Fibroblast of the aortic adventitia (primary cell): ENCODE measurements around the gene CEP104. TPM values are rescaled to one million over a fixed set of nuclear protein-coding genes. Genes with fewer than 3 reads are reported as not detected.

Experiments
- DNase-seq: peaks from one replicate; pipeline ENCODE4 v3.0.0-alpha.2; 2010; ENCODE audit warnings: low read depth
- H3K4me3 ChIP-seq: 2 replicates; pipeline ENCODE4 v1.5.1; 2011; ENCODE audit warnings: low read depth, mild to moderate bottlenecking, control low read depth, low read length, moderate library complexity
- total RNA-seq: library from RNA; depleted of rRNA; stranded (reverse); fragments of >200 nt; gene quantifications from 2 replicates; pipeline ENCODE4 v1.2.3, GENCODE V29; 2012; ENCODE audit warnings: low replicate concordance
- TF ChIP-seq, protein P1 (sequence below): IDR thresholded peaks from 2 replicates; pipeline ENCODE4 v1.5.1; 2011; ENCODE audit warnings: mild to moderate bottlenecking, low read length, control low read depth, inconsistent platforms; ENCODE audit not compliant: insufficient read depth

Gene CEP104
- total RNA-seq, 1 donor, result 16.9 TPM

DNA sequence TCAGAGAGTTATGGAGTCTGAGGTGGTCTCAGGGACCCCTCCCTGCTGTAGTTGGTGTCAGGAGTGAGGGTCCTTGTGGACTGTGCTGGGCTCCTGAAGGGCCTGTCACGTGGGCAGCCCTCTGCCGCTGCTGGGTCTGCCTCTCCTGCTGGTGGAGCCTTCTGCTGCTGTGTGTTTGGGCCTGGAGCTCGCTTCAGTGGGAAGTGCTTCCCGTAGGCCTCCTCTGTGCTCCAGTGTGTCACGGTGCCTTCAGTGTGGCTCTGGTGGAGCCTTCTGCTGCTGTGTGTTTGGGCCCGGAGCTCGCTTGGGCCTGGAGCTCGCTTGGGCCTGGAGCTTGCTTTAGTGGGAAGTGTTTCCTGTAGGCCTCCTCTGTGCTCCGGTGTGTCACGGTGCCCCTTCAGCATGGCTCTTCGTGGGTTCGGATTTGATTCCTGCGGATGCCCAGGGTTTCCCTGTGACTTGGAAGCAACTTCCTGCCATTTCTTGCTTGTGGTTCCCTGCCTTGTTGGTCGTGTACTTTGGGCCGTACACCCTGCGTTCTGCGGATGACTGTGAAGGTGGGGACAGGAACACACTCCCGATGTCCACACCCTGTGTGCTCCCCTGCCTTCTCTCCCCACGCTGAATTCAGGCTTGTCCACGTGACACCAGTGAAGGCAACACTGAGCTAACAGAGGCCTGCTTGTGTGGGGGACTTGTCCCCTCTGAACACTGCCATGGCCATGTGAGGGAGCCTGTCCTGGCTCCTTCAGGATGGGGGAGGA, 23.6 kb upstream of the CEP104 start:
- no peak overlapping the region for H3K4me3 ChIP-seq
- DNase-seq, result no peak
- TF ChIP-seq, protein P1, sequence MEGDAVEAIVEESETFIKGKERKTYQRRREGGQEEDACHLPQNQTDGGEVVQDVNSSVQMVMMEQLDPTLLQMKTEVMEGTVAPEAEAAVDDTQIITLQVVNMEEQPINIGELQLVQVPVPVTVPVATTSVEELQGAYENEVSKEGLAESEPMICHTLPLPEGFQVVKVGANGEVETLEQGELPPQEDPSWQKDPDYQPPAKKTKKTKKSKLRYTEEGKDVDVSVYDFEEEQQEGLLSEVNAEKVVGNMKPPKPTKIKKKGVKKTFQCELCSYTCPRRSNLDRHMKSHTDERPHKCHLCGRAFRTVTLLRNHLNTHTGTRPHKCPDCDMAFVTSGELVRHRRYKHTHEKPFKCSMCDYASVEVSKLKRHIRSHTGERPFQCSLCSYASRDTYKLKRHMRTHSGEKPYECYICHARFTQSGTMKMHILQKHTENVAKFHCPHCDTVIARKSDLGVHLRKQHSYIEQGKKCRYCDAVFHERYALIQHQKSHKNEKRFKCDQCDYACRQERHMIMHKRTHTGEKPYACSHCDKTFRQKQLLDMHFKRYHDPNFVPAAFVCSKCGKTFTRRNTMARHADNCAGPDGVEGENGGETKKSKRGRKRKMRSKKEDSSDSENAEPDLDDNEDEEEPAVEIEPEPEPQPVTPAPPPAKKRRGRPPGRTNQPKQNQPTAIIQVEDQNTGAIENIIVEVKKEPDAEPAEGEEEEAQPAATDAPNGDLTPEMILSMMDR, result no peak

DNA sequence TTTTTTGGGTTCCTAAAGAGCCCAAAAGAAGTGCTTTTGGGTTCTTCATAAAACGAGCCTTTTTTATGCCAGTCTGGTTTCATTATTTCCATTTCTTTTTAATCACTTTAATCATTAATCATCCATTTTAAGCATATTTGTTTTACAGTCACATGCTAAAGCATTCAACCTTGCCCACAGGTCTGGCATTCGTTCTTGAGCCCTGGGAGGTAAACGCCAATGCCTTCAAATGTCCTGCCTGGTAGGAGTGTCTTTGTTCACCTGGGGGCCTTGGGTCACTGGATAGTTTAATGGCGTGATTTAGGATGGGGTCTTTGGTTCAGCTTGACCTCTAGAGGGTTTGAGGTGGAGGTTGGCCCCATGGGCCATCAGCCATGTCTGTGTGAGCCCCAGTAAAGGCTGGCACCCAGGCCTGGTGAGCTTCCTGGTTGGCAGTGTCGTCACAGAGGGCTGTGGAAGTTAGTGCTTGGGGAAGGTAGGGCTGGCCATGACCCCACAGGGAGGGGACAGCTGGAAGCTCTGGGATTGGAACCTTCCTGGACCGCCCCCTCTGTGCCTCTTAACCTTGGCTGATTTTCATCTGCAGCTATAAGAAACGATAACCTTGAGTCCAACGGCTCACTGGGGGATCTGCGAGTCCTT, 22.9 kb upstream of the CEP104 start:
- TF ChIP-seq, protein P1, result no peak
- no peak overlapping the region for H3K4me3 ChIP-seq
- no peak for DNase-seq

DNA sequence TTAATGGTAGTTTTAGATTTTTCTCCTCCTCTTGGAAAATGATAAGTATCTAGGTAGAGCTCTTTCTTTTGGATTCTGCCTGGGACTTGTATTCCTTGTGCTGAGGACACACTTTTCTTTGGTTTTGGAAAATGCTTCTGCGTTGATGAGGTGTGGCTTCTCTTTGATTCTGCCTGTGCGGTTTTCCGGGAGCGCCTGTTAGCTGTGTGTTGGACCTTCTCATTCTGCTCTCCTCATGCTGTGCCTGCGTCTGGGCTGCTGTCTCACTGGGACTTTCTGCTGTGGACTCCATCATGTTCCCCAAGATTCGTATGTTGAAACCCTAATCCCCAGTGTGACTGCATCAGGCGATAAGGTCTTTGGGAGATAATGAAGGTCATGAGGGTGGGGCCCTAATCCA, 22.1 kb upstream of the CEP104 start:
- no peak overlapping the region for H3K4me3 ChIP-seq
- no peak for DNase-seq
- TF ChIP-seq, protein P1, result no peak

DNA sequence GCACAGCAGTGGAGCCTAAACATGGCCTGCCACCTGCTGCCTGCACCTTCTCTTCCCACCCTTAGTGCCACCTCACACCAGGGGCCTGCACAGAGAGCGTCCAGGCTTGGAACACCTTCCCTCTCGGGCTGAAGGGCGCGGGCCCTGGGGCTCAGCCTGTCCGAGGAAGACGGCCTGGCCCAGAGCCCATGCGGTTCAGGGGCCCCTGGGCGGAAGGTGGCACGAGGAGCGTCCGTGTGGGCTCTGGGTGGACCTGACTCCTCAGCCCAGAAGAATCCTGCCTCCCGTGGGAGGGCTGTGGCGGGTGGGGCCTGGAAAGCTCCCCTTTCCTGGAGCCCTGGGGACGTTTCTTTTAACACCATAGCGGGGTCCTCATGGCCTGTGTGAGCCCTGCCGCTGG, 19.7 kb upstream of the CEP104 start:
- TF ChIP-seq, protein P1, result no peak
- no peak for DNase-seq
- H3K4me3 ChIP-seq, result no peak overlapping the region

DNA sequence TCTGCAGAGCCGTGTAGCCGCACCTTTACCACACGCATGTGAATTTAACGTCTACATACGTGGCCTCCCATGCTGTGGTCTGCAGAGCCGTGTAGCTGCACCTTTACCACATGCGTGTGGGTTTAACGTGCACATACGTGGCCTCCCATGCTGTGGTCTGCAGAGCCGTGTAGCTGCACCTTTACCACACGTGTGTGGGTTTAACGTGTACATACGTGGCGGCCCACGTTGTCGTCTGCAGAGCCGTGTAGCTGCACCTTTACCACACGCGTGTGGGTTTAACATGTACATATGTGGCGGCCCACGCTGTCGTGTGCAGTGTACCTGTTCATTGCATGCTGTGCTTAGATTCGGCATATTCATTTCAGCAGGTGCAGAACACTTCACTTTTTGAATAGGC, 17.7 kb upstream of the CEP104 start:
- DNase-seq, result no peak
- TF ChIP-seq, protein P1, result no peak
- no peak overlapping the region for H3K4me3 ChIP-seq

DNA sequence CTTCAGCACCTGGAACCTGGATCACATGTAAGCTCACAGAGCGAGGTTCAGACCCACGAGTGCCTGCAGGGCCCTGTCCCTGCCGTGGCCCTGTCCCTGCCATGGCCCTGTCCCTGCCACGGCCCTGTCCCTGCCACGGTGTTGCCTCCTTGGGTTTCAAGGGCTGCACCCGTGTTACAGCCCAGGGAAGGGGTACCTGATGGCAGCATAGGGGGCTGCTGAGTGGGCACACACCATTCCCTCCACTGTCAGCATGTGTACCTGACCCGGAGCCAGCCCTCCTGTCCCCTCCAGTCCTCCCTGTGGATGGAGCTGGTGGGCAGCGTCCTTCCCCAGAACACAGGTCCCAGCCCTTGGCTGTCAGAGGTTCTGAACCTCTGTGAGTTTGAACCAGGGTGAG, 15.5 kb upstream of the CEP104 start:
- no peak for DNase-seq
- TF ChIP-seq, protein P1, result no peak
- no peak overlapping the region for H3K4me3 ChIP-seq
